Karpas-422 (cell line): ENCODE results near the gene USP48. TPM values are rescaled to one million over a fixed set of nuclear protein-coding genes. Genes with fewer than 3 reads are reported as not detected.
"Not testable (repeated sequence)": the region's sequence is repeated elsewhere in the genome, so short reads cannot be mapped to it uniquely, and the experiment has no call there.

Experiments used
- DNase-seq: peaks from one replicate; pipeline ENCODE4 v3.0.0-alpha.2; 2015
- H2AFZ ChIP-seq: fragments of 200-600 bp; sonication (generic); 2 replicates; pipeline ENCODE4 v1.6.1; 2014; ENCODE audit warnings: antibody characterized with exemption, low read length, mixed read lengths
- H3K27ac ChIP-seq: fragments of 200-600 bp; sonication (generic); 2 replicates; pipeline ENCODE4 v1.5.1; 2014; ENCODE audit warnings: mild to moderate bottlenecking, low read length, moderate library complexity
- H3K27me3 ChIP-seq: fragments of 200-600 bp; sonication (generic); 2 replicates; pipeline ENCODE4 v1.6.1; 2014; ENCODE audit warnings: low read length, mixed read lengths
- H3K36me3 ChIP-seq: fragments of 200-600 bp; sonication (generic); 2 replicates; pipeline ENCODE4 v1.6.1; 2014; ENCODE audit warnings: low read length, mixed read lengths; ENCODE audit not compliant: insufficient read depth
- H3K4me1 ChIP-seq: fragments of 200-600 bp; sonication (generic); 2 replicates; pipeline ENCODE4 v1.6.1; 2014; ENCODE audit warnings: mild to moderate bottlenecking, low read length, mixed read lengths
- H3K4me2 ChIP-seq: fragments of 200-600 bp; sonication (generic); 2 replicates; pipeline ENCODE4 v1.6.1; 2014; ENCODE audit warnings: low read length, low read depth, mild to moderate bottlenecking; ENCODE audit not compliant: poor library complexity, severe bottlenecking
- H3K4me3 ChIP-seq: fragments of 200-600 bp; sonication (generic); 2 replicates; pipeline ENCODE4 v1.5.1; 2014; ENCODE audit warnings: mild to moderate bottlenecking, antibody characterized with exemption, low read length, mixed read lengths
- H3K79me2 ChIP-seq: fragments of 200-600 bp; sonication (generic); 2 replicates; pipeline ENCODE4 v1.6.1; 2014; ENCODE audit warnings: mild to moderate bottlenecking, low read length, mixed read lengths
- H3K9ac ChIP-seq: fragments of 200-600 bp; sonication (generic); 2 replicates; pipeline ENCODE4 v1.6.0; 2014; ENCODE audit warnings: low read length
- H3K9me2 ChIP-seq: fragments of 200-600 bp; sonication (generic), shearing (Covaris generic); replicated peaks from 2 replicates; pipeline ENCODE4 v1.6.0; 2014; ENCODE audit warnings: mild to moderate bottlenecking, low read length, moderate library complexity; ENCODE audit not compliant: insufficient read depth
- H3K9me3 ChIP-seq: fragments of 300-700, 200-600 bp; sonication (generic); 2 replicates; pipeline ENCODE4 v1.6.1; 2014; ENCODE audit warnings: low read length, mixed read lengths
- H4K20me1 ChIP-seq: fragments of 200-600 bp; sonication (generic); 2 replicates; pipeline ENCODE4 v1.6.1; 2014; ENCODE audit warnings: mild to moderate bottlenecking, antibody characterized with exemption, low read length, low read depth; ENCODE audit not compliant: insufficient read depth
- total RNA-seq: library from RNA; depleted of rRNA; stranded (reverse); fragments of >200 nt; shearing (Covaris generic); gene quantifications from 2 replicates; pipeline ENCODE4 v1.2.3, GENCODE V29; 2014; ENCODE audit warnings: low replicate concordance

USP48 gene
- total RNA-seq, 1 experiment from 2014 or later, result 35.1 TPM

DNA sequence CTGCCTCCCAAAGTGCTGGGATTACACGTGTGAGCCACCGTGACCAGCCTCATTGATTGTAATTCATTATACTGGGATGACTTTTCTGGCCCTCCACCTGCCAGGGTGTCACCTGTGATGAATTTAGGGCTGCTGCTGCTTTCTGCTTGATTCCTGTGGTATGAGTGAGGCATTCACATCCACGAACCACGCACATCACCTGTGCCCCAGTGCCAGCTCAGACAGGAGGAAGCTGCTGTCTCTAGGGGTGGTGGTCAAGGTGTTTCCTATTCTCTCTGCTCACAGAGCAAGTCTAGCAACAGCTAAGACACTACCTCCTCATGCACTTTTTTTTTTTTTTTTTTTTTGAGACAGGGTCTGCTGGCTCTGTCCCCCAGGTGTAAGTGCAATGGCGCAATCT, 16.8 kb upstream of the USP48 start:
- H3K4me3 ChIP-seq, result no peak overlapping the region
- no peak overlapping the region for H3K27ac ChIP-seq
- no peaks in the 10 kb centered on the region for H3K4me1 ChIP-seq
- H3K9me3 ChIP-seq, result no peaks in the 10 kb centered on the region; the same call in 1 of the 2 replicates
- H3K4me2 ChIP-seq, result no peak overlapping the region
- H2AFZ ChIP-seq, result no peak overlapping the region
- peak; percentile 16 for DNase-seq
- no peaks in the 10 kb centered on the region for H3K9me2 ChIP-seq
- no peaks in the 10 kb centered on the region for H3K79me2 ChIP-seq
- no peak overlapping the region for H3K9ac ChIP-seq
- H4K20me1 ChIP-seq, result no peaks in the 10 kb centered on the region
- H3K36me3 ChIP-seq, result no peaks in the 10 kb centered on the region
- H3K27me3 ChIP-seq, result no peaks in the 10 kb centered on the region

DNA sequence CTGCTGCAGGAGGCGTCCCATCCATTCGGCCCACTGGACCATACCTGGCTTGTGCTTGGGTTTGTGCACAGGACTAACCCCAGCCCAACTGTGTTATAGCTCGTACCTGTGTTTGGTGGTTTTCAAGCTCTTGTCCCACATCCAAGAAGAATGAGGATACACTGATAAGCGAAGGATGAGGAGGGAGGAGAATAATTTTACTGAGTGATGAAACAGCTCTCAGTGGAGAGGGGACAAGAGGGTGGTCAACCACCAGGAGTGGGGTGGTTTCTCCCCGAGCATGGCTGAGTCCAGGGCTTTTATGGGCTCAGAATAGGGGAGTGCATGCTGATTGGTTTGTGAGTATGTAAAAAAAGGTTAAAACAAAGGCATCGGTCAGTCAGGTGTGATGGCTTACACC, 12.1 kb upstream of the USP48 start:
- no peaks in the 10 kb centered on the region for H3K79me2 ChIP-seq
- no peak overlapping the region for H3K4me3 ChIP-seq
- no peaks in the 10 kb centered on the region; the same call in 1 of the 2 replicates for H3K9me3 ChIP-seq
- no peak overlapping the region for H2AFZ ChIP-seq
- no peak overlapping the region for H3K9ac ChIP-seq
- H3K4me1 ChIP-seq, result no peaks in the 10 kb centered on the region
- H3K9me2 ChIP-seq, result no peaks in the 10 kb centered on the region
- no peaks in the 10 kb centered on the region for H3K27me3 ChIP-seq
- H3K36me3 ChIP-seq, result no peaks in the 10 kb centered on the region
- no peak for DNase-seq
- H3K4me2 ChIP-seq, result no peak overlapping the region
- no peaks in the 10 kb centered on the region for H4K20me1 ChIP-seq
- no peak overlapping the region for H3K27ac ChIP-seq

DNA sequence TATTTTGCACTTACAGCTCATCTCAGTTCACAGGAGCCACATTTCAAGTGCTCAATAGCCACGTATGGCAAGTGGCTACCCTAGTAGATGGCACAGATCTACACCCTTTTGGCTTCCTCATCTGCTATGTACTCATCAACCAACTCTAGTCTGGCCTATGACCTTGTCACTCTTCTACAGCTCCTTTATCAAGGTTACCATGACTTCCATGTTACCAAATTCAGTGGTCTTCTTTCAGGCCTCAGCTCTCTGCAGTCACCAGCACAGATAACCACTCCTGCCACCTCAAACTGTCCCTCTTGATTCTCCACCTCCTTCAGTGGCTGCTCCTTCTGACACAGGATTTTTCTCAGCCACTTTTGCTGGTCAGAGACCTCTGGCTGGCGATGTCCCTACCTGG, 11.7 kb upstream of the USP48 start:
- Histone ChIP-seq H4K20me1 (no peaks in the 10 kb centered on the region), H3K9me2 (no peaks in the 10 kb centered on the region), H3K36me3 (no peaks in the 10 kb centered on the region), H3K27me3 (no peaks in the 10 kb centered on the region), H3K4me1 (no peaks in the 10 kb centered on the region), H3K79me2 (no peaks in the 10 kb centered on the region), H3K27ac (no peak overlapping the region), H3K9me3 (no peaks in the 10 kb centered on the region; the same call in 1 of the 2 replicates), H3K4me3 (no peak overlapping the region), H3K4me2 (no peak overlapping the region), H3K9ac (no peak overlapping the region), H2AFZ (no peak overlapping the region)
- DNase-seq, result no peak

DNA sequence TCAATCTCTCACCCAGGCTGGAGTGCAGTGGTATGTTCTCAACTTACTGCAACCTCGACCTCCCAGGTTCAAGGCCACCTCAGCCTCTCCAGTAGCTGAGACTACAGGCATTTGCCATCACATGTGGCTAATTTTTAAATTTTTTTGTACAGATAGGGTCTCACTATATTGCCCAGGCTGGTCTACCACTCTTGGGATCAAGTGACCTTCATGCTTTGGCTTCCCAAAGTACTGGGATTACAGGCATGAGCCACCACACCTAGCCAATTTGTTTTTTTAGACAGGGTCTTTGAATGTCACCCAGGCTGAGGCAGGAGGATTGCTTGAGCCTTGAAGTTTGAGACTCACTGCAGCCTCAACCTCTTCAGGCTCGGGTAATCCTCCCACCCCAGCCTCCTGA, 10.2 kb upstream of the USP48 start:
- Histone ChIP-seq H3K4me1 (no peaks in the 10 kb centered on the region), H4K20me1 (no peaks in the 10 kb centered on the region), H3K79me2 (no peaks in the 10 kb centered on the region), H3K9ac (no peak overlapping the region), H3K27me3 (no peaks in the 10 kb centered on the region), H3K36me3 (no peaks in the 10 kb centered on the region), H3K9me2 (no peaks in the 10 kb centered on the region), H3K27ac (no peak overlapping the region), H3K4me3 (no peak overlapping the region), H3K4me2 (no peak overlapping the region), H3K9me3 (no peaks in the 10 kb centered on the region; the same call in 1 of the 2 replicates), H2AFZ (no peak overlapping the region)
- no peak for DNase-seq

DNA sequence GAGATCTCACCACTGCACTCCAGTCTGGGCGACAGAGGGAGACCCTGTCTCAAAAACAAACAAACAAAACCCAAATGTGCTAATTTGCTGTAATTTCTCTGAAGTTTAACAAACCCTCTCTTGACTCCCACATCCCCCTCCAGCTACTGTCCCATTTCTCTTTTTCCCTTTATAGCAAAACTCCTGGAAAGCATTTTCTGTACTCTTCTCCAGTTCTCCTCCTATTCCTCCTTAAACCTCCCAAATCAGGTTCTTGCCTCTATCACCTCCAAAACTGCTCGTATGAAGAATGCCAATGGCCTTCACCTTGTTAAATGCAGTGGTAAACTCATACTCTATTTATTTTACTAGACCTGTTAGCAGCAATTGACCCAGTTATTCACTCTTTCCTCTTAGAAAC, 3.7 kb upstream of the USP48 start:
- Histone ChIP-seq H3K4me1 (peaks cover 5% of the 10 kb centered on the region), H3K27ac (no peak overlapping the region), H3K9ac (no peak overlapping the region), H3K36me3 (no peaks in the 10 kb centered on the region), H2AFZ (no peak overlapping the region), H3K27me3 (no peaks in the 10 kb centered on the region), H4K20me1 (peaks cover 4% of the 10 kb centered on the region; the same call in 1 of the 2 replicates), H3K79me2 (peaks cover 12% of the 10 kb centered on the region), H3K4me3 (no peak overlapping the region), H3K4me2 (no peak overlapping the region), H3K9me3 (no peaks in the 10 kb centered on the region), H3K9me2 (no peaks in the 10 kb centered on the region)
- DNase-seq, result no peak

DNA sequence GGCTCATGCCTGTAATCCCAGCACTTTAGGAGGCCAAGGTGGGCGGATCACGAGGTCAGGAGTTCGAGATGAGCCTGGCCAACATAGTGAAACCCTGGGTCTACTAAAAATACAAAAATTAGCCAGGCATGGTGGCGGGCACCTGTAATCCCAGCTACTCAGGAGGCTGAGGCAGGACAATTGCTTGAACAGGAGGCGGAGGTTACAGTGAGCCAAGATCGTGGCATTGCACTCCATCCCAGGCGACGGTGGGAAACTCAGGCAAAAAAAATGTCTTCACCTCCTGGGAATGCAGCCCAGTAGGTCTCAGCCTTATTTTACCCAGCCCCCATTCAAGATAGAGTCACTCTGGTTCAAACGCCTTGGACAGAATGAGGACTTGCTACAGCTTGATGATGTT, 2.8 kb upstream of the USP48 start:
- H3K9me2 ChIP-seq, H4K20me1 ChIP-seq, H3K4me3 ChIP-seq, H3K27me3 ChIP-seq, H3K27ac ChIP-seq, H3K4me2 ChIP-seq, DNase-seq, H3K9me3 ChIP-seq, H3K4me1 ChIP-seq, H2AFZ ChIP-seq, H3K9ac ChIP-seq, H3K36me3 ChIP-seq: not testable (repeated sequence)
- peaks cover 20% of the 10 kb centered on the region for H3K79me2 ChIP-seq

DNA sequence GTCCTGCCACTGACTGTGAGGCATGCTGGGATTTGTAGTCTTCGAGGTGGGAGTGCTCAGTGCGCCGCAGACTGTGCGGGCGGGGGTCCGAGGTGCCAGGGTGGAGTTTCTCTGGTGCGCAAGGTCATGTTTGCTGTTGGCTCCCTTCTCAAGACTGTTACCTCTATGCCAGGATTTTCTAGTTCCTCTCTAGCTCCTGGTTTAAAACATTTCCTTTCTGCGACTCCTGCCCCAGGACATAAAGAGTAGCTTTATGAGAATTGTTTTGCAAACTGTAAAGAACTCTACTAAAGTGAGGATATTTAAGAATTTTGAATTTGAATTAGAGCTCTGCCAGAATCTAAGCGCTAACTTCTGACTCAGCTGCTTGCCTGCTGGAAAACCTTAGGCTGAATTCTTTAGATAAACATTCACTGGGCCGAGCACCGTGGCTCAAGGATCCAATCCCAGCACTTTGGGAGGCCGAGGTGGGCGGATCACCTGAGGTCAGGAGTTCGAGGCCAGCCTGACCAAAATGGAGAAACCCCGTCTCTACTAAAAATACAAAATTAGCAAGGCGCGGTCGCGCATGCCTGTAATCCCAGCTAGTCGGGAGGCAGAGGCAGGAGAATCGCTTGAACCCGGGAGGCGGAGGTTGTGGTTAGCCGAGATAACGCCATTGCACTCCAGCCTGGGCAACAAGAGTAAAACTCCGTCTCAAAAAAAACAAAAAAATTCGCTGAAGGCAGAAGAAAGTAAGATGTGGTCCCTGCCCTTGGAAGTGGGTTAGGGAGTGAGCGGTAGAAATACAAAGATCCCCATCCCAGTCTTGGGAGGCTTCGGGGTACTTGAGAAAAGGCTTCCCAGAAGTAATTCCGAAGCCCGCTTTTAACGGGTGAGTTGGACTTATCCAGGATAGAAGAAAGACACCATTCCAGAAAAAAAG, 992 bp upstream of the USP48 start:
- H2AFZ ChIP-seq, result peak overlapping the region; percentile 97; the same call in 1 of the 2 replicates
- H3K4me1 ChIP-seq, result peaks cover 20% of the 10 kb centered on the region

DNA sequence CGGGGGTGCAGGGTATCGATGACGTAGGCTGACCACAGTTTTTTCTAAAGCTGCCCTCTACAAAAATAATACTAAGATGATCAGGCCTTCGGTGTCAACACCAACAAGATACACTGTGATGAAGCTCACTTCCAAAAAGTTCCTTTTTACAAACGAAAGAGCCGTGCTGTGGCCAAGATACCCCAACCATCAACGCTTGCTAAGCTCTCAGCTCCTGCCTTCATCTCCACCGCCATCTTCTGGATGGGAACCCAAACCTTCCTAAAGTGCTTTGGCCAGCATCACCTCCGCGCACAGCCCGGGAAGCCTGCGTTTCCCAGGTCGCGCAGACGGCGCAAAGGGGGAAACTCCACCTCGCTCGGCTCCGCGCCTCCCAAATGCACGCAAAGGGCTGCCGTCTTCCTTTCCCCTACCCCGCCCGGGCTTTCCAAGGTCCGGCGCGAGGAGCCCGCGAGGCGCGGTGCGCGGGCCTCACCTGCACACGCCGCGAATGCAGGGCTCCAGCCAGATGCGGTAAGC, 541 bp downstream of the USP48 start:
- H3K9me3 ChIP-seq, result no peaks in the 10 kb centered on the region
- peak overlapping the region; percentile 61; the same call in 1 of the 2 replicates for H2AFZ ChIP-seq
- no peaks in the 10 kb centered on the region for H3K27me3 ChIP-seq
- peaks cover 16% of the 10 kb centered on the region; the same call in 1 of the 2 replicates for H4K20me1 ChIP-seq
- H3K27ac ChIP-seq, result peak overlapping the region; percentile 67
- H3K9me2 ChIP-seq, result no peaks in the 10 kb centered on the region
- H3K4me3 ChIP-seq, result peak overlapping the region; percentile 90
- peak overlapping the region; percentile 97 for H3K4me2 ChIP-seq
- peak; percentile 79 for DNase-seq
- H3K36me3 ChIP-seq, result no peaks in the 10 kb centered on the region
- H3K9ac ChIP-seq, result peak overlapping the region; percentile 98
- H3K79me2 ChIP-seq, result peaks cover 53% of the 10 kb centered on the region
- peaks cover 20% of the 10 kb centered on the region for H3K4me1 ChIP-seq

More for the DNA sequence above, 992 bp upstream of the USP48 start:
- no peak for DNase-seq
- Histone ChIP-seq H3K9ac (peak overlapping the region; percentile 98), H3K27me3 (no peaks in the 10 kb centered on the region), H3K4me2 (peak overlapping the region; percentile 97), H3K36me3 (no peaks in the 10 kb centered on the region), H3K9me2 (no peaks in the 10 kb centered on the region), H3K27ac (peak overlapping the region; percentile 93), H3K9me3 (no peaks in the 10 kb centered on the region), H3K79me2 (peaks cover 38% of the 10 kb centered on the region), H3K4me3 (peak overlapping the region; percentile 90), H4K20me1 (peaks cover 16% of the 10 kb centered on the region; the same call in 1 of the 2 replicates)
